ENCODE results near the gene ATP2B2.

DNA sequence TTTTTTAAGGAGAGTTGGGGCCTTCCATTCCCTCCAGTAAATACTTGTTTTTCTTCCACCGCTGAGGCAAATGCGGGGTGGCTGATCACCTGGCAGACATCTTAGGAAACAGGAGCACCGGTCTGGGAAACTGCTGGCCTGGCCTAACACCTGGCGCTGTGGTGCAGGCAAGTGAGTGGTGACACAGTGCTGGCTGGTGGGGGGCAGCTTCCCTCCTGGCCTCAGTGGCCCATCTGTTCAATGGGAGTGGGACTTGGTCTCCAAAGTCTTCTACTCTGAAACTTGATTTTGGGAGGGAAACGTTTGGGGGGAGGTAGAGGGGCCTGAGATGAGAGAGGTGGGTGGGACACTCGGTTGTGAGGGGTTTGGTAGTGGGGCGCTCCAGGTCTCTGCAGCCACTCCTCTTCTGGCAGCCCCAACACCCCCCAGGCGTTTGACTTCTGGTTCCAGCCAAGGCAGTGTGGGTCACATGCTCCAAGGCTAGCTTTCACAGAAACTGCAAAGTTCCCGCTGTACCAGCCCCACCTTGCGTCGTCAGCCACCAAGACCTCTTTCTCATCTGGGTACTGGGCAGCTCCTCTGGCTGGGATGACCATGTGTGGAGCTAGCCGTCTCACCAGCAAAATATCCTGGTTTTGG, 217.3 kb downstream of the ATP2B2 start:
- TF ChIP-seq, protein P1, sequence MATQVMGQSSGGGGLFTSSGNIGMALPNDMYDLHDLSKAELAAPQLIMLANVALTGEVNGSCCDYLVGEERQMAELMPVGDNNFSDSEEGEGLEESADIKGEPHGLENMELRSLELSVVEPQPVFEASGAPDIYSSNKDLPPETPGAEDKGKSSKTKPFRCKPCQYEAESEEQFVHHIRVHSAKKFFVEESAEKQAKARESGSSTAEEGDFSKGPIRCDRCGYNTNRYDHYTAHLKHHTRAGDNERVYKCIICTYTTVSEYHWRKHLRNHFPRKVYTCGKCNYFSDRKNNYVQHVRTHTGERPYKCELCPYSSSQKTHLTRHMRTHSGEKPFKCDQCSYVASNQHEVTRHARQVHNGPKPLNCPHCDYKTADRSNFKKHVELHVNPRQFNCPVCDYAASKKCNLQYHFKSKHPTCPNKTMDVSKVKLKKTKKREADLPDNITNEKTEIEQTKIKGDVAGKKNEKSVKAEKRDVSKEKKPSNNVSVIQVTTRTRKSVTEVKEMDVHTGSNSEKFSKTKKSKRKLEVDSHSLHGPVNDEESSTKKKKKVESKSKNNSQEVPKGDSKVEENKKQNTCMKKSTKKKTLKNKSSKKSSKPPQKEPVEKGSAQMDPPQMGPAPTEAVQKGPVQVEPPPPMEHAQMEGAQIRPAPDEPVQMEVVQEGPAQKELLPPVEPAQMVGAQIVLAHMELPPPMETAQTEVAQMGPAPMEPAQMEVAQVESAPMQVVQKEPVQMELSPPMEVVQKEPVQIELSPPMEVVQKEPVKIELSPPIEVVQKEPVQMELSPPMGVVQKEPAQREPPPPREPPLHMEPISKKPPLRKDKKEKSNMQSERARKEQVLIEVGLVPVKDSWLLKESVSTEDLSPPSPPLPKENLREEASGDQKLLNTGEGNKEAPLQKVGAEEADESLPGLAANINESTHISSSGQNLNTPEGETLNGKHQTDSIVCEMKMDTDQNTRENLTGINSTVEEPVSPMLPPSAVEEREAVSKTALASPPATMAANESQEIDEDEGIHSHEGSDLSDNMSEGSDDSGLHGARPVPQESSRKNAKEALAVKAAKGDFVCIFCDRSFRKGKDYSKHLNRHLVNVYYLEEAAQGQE (IDR thresholded peaks at IDR 0.05; ENCODE audit: unreplicated experiment), result no peak
- TF ChIP-seq EZH2phosphoT487 (IDR thresholded peaks at IDR 0.05; ENCODE audit: unreplicated experiment), result no peak
- TF ChIP-seq, protein P2, sequence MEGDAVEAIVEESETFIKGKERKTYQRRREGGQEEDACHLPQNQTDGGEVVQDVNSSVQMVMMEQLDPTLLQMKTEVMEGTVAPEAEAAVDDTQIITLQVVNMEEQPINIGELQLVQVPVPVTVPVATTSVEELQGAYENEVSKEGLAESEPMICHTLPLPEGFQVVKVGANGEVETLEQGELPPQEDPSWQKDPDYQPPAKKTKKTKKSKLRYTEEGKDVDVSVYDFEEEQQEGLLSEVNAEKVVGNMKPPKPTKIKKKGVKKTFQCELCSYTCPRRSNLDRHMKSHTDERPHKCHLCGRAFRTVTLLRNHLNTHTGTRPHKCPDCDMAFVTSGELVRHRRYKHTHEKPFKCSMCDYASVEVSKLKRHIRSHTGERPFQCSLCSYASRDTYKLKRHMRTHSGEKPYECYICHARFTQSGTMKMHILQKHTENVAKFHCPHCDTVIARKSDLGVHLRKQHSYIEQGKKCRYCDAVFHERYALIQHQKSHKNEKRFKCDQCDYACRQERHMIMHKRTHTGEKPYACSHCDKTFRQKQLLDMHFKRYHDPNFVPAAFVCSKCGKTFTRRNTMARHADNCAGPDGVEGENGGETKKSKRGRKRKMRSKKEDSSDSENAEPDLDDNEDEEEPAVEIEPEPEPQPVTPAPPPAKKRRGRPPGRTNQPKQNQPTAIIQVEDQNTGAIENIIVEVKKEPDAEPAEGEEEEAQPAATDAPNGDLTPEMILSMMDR (conservative IDR thresholded peaks at IDR 0.05; ENCODE audit: low read depth in 2 of 2), result no peak

Measured in GM23338 (cell line).